CD4-positive, alpha-beta T cell (primary cell): ENCODE measurements around the gene IQCF6. TPM values are rescaled to one million over a fixed set of nuclear protein-coding genes. Genes with fewer than 3 reads are reported as not detected.

Experiments used
- ATAC-seq: fragments of 200-7000 bp; cut with Tn5 transposase; one replicate; pipeline ENCODE4 v1.10.0; 2022; ENCODE audit warnings: mild to moderate bottlenecking; ENCODE audit not compliant: poor library complexity
- CTCF ChIA-PET: fragments of 350-600 bp; sonication (Branson Sonifier 250); formaldehyde crosslinking; loops from one replicate; lab custom pipeline; 2021; ENCODE audit warnings: antibody characterized with exemption, inconsistent platforms; lab: Charles Lee
- POLR2A ChIA-PET: fragments of 350-600 bp; sonication (Branson Sonifier 250); formaldehyde crosslinking; loops from one replicate; lab custom pipeline; 2021; ENCODE audit warnings: antibody characterized with exemption, inconsistent platforms; lab: Charles Lee
- DNase-seq, 14 experiments: peaks; one replicate each; pipeline ENCODE4 v3.0.0-alpha.2; 2013 to 2020; ENCODE audit warnings: mixed read lengths in 2 of 14
- H3K27ac ChIP-seq, 2 donors: one replicate each; pipeline versions ENCODE4 v1.5.1 to v1.7.0; 2013; ENCODE audit warnings: low read length in 2 of 2, low read depth in 1 of 2, mild to moderate bottlenecking in 1 of 2
- H3K27me3 ChIP-seq, 2 experiments: 1 replicate in 1 of 2; 2 replicates in 1 of 2; pipeline versions ENCODE4 v1.6.1 to v1.7.0; 2013; ENCODE audit warnings: low read length in 2 of 2, control low read depth in 1 of 2, mild to moderate bottlenecking in 1 of 2, moderate library complexity in 1 of 2; ENCODE audit not compliant: insufficient read depth in 2 of 2, control insufficient read depth in 1 of 2
- H3K36me3 ChIP-seq: one replicate; pipeline ENCODE4 v1.6.1; 2013; ENCODE audit warnings: low read length, control low read depth; ENCODE audit not compliant: insufficient read depth
- H3K4me1 ChIP-seq: one replicate; pipeline ENCODE4 v1.6.1; 2013; ENCODE audit warnings: low read length, control low read depth; ENCODE audit not compliant: insufficient read depth
- H3K4me3 ChIP-seq: one replicate; pipeline ENCODE4 v1.5.1; 2013; ENCODE audit warnings: mild to moderate bottlenecking, low read length, moderate library complexity
- H3K9me3 ChIP-seq, 2 experiments: 1 replicate in 1 of 2; 2 replicates in 1 of 2; pipeline versions ENCODE4 v1.6.1 to v1.7.0; 2013; ENCODE audit warnings: low read length in 2 of 2, mild to moderate bottlenecking in 2 of 2, control low read depth in 1 of 2, moderate library complexity in 1 of 2; ENCODE audit not compliant: control insufficient read depth in 1 of 2, insufficient read depth in 1 of 2
- H3K27ac Mint-ChIP-seq: one replicate; pipeline ENCODE4 v1.8.0; 2020; ENCODE audit warnings: mixed read lengths
- H3K27me3 Mint-ChIP-seq: one replicate; pipeline ENCODE4 v1.8.0; 2021; ENCODE audit warnings: mixed read lengths
- H3K36me3 Mint-ChIP-seq: one replicate; pipeline ENCODE4 v1.8.0; 2021; ENCODE audit warnings: low read depth, mixed read lengths
- H3K4me1 Mint-ChIP-seq: one replicate; pipeline ENCODE4 v1.8.0; 2021; ENCODE audit warnings: low read depth, mixed read lengths
- H3K4me3 Mint-ChIP-seq: one replicate; pipeline ENCODE4 v1.8.0; 2020; ENCODE audit warnings: mild to moderate bottlenecking, mixed read lengths
- H3K9me3 Mint-ChIP-seq: one replicate; pipeline ENCODE4 v1.8.0; 2020; ENCODE audit warnings: mixed read lengths
- intact Hi-C, 2 experiments: fragments of 100-400 bp; cut with DNase I in 1 of 2; cut with micrococcal nuclease in 1 of 2; formaldehyde crosslinking; loops; one replicate each; pipeline versions ENCODE4 v1.15.1 to v1.9.0; 2023 to 2025; cut with DNase I, micrococcal nuclease
- total RNA-seq, 174 experiments: library from RNA in 2 of 174; stranded (reverse) in 2 of 174; gene quantifications; one replicate each; pipeline ENCODE4 v1.2.3 and lab custom pipeline; 2021 to 2026
- TF ChIP-seq, protein P1 (sequence below): fragments of 200-600 bp; IDR thresholded peaks from one replicate; pipeline ENCODE4 v1.8.0; 2022; ENCODE audit warnings: antibody characterized with exemption, mild to moderate bottlenecking

IQCF6 gene
- total RNA-seq, 2 experiments from 2014 or later = not detected

DNA sequence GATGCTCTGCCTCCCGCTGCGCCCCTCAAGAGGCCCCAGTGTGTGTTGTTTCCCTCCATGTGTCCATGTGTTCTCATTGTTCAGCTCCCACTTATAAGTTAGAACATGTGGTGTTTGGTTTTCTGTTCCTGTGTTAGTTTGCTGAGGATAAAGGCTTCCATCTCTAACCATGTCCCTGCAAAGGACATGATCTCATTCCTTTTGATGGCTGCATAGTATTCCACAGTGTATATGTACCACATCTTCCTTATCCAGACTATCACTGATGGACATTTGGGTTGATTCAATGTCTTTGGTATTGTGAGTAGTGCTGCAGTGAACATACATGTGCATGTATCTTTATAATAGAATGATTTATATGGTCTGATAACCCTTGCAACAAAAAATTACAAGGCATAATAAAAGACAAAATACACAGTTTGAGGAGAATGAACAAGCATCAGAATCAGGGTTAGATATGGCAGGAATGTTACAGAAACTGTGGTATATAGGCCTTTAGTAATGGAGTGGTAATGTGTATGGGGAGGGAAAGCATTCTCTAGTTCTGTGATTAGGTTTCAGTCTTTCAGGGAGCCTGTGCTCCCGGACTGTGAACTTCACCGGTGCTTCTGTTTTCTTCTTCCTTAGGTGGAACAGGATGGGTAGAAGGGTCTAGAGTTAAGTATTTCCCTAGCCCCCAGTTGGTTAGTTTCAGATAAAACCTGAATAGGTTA, 45.0 kb downstream of the IQCF6 start:
- POLR2A ChIA-PET = no interaction called here
- CTCF ChIA-PET = no interaction called here
- H3K4me3 Mint-ChIP-seq = no peak overlapping the region
- no peaks in the 10 kb centered on the region for H3K9me3 Mint-ChIP-seq
- H3K36me3 Mint-ChIP-seq = no peaks in the 10 kb centered on the region
- H3K27me3 ChIP-seq = no peaks in the 10 kb centered on the region
- H3K9me3 ChIP-seq = no peaks in the 10 kb centered on the region
- H3K27ac ChIP-seq = no peak overlapping the region
- H3K36me3 ChIP-seq = no peaks in the 10 kb centered on the region
- no peak for ATAC-seq
- TF ChIP-seq, protein P1, sequence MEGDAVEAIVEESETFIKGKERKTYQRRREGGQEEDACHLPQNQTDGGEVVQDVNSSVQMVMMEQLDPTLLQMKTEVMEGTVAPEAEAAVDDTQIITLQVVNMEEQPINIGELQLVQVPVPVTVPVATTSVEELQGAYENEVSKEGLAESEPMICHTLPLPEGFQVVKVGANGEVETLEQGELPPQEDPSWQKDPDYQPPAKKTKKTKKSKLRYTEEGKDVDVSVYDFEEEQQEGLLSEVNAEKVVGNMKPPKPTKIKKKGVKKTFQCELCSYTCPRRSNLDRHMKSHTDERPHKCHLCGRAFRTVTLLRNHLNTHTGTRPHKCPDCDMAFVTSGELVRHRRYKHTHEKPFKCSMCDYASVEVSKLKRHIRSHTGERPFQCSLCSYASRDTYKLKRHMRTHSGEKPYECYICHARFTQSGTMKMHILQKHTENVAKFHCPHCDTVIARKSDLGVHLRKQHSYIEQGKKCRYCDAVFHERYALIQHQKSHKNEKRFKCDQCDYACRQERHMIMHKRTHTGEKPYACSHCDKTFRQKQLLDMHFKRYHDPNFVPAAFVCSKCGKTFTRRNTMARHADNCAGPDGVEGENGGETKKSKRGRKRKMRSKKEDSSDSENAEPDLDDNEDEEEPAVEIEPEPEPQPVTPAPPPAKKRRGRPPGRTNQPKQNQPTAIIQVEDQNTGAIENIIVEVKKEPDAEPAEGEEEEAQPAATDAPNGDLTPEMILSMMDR = no peak
- no peak for DNase-seq
- H3K4me1 ChIP-seq = no peaks in the 10 kb centered on the region
- peaks cover 13% of the 10 kb centered on the region for H3K4me1 Mint-ChIP-seq
- peaks cover 19% of the 10 kb centered on the region for H3K27me3 Mint-ChIP-seq
- no peak overlapping the region for H3K27ac Mint-ChIP-seq
- H3K4me3 ChIP-seq = no peak overlapping the region
- intact Hi-C loops = no loop called here

DNA sequence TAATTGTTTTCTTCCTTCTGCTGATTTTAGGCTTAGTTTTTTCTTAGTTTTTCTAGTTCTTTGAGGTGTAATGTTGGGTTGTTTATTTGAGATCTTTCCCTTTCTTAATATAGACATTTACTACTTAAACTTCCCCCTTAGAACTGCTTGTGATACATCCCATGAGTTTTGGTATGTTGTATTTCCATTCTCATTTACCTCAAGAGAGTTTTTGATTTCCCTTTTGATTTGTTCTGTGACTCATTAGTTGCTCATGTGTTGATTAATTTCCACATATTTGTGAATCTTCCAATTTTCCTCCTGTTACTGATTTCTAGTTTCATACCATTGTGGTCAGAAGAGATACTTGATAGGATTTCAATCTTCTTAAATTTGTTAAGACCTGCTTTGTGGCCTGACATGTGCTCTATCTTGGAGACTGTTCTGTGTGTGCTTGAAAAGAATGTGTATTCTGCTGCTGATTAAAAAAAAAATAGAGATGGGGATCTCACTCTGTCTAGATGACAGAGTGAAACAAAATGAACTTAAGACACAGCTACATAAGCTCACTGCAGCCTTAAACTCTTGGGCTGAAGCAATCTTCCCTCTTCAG, 49.9 kb downstream of the IQCF6 start:
- Mint-ChIP-seq H3K36me3 (no peaks in the 10 kb centered on the region), H3K27me3 (no peaks in the 10 kb centered on the region), H3K4me3 (no peak overlapping the region), H3K4me1 (peaks cover 2% of the 10 kb centered on the region), H3K9me3 (no peaks in the 10 kb centered on the region), H3K27ac (no peak overlapping the region)
- no peak overlapping the region for H3K4me3 ChIP-seq
- H3K36me3 ChIP-seq = no peaks in the 10 kb centered on the region
- no peak for DNase-seq
- H3K4me1 ChIP-seq = no peaks in the 10 kb centered on the region
- no peaks in the 10 kb centered on the region for H3K9me3 ChIP-seq
- intact Hi-C loops = no loop called here
- no peaks in the 10 kb centered on the region for H3K27me3 ChIP-seq
- no peak overlapping the region for H3K27ac ChIP-seq
- no peak for ATAC-seq
- CTCF ChIA-PET = no interaction called here
- POLR2A ChIA-PET = no interaction called here
- TF ChIP-seq, protein P1 = no peak

Other genes starting within 250 kb of the IQCF6 start
- gene RAD54L2, start 240.5 kb downstream of the IQCF6 start, total RNA-seq = 10 to 100 TPM; 39.9 to 41.7 TPM
- 10 to 100 TPM; 24.9 to 25.9 TPM for gene TEX264, start 108.0 kb downstream of the IQCF6 start, total RNA-seq
- 1 to 10 TPM; 4.1 to 4.2 TPM for gene GRM2, start 72.2 kb downstream of the IQCF6 start, total RNA-seq
- gene IQCF2, start 82.4 kb upstream of the IQCF6 start, total RNA-seq = not detected
- gene IQCF5, start 96.4 kb upstream of the IQCF6 start, total RNA-seq = not detected
- gene IQCF1, start 124.1 kb upstream of the IQCF6 start, total RNA-seq = not detected
- 1 to 10 TPM; 6.4 to 7.6 TPM for gene RRP9, start 162.7 kb upstream of the IQCF6 start, total RNA-seq
- gene PARP3, start 163.1 kb upstream of the IQCF6 start, total RNA-seq = 1 to 10 TPM; 5.8 to 6.4 TPM
- gene GPR62, start 176.1 kb upstream of the IQCF6 start, total RNA-seq = not detected
- gene PCBP4, start 188.2 kb upstream of the IQCF6 start, total RNA-seq = 10 to 100 TPM; 14.7 to 16.8 TPM
- gene ABHD14B, start 194.8 kb upstream of the IQCF6 start, total RNA-seq = 10 to 100 TPM; 52.4 to 58.2 TPM
- 10 to 100 TPM in 1 of 2 experiments, 1 to 10 TPM in 1; 9.5 to 10.6 TPM for gene ABHD14A, start 195.8 kb upstream of the IQCF6 start, total RNA-seq
- gene ACY1, start 204.3 kb upstream of the IQCF6 start, total RNA-seq = 1 to 10 TPM; 4.9 TPM
- 1,000 to 10,000 TPM; 1,843 to 1,901 TPM for gene RPL29, start 216.7 kb upstream of the IQCF6 start, total RNA-seq